Body of pancreas (tissue), 4 donors: ENCODE results near the gene SSC5D. TPM values are rescaled to one million over a fixed set of nuclear protein-coding genes. Genes with fewer than 3 reads are reported as not detected.
A peak's percentile ranks its signal among the peaks of the same experiment; 100 is the strongest.

ENCODE experiments used
- ATAC-seq: fragments of 150-250 bp; one replicate; pipeline ENCODE4 v1.9.1; 2016
- DNase-seq, 4 donors: peaks; one replicate each; pipeline ENCODE4 v3.0.0-alpha.2; 2019
- H3K27ac ChIP-seq, 4 donors: fragments of 200-600 bp; sonication (generic); 1 replicate in 3 of 4; 2 replicates in 1 of 4; pipeline versions ENCODE4 v1.5.1 to v1.6.1; 2016 to 2019; ENCODE audit warnings: mild to moderate bottlenecking in 1 of 4, mixed read lengths in 1 of 4, moderate library complexity in 1 of 4
- H3K27me3 ChIP-seq, 2 donors: fragments of 200-600 bp; sonication (generic); one replicate each; pipeline ENCODE4 v1.6.0; 2016; ENCODE audit warnings: mild to moderate bottlenecking in 1 of 2
- H3K36me3 ChIP-seq, 2 donors: fragments of 200-600 bp; sonication (generic); replicated peaks in 1 of 2; 2 replicates each; pipeline ENCODE4 v1.5.1; 2016; ENCODE audit warnings: low read depth in 2 of 2; ENCODE audit not compliant: insufficient read depth in 1 of 2
- H3K4me1 ChIP-seq: fragments of 200-600 bp; sonication (generic); one replicate; pipeline ENCODE4 v1.6.0; 2016
- H3K4me3 ChIP-seq, 2 donors: fragments of 200-600 bp; sonication (generic); 1 replicate in 1 of 2; 2 replicates in 1 of 2; pipeline ENCODE4 v1.5.1; 2016 to 2019
- H3K9me3 ChIP-seq, 3 donors: fragments of 200-600 bp; sonication (generic); 1 replicate in 2 of 3; 2 replicates in 1 of 3; pipeline ENCODE4 v1.5.1; 2016
- POLR2A ChIP-seq, 3 donors: fragments of 450-650 bp; IDR thresholded peaks; one replicate each; pipeline ENCODE4 v1.6.1; 2016; ENCODE audit warnings: antibody characterized with exemption in 3 of 3, mild to moderate bottlenecking in 2 of 3
- WGBS, 2 donors: methylation state at CpG; one replicate each; pipeline ENCODE4 v1.1.5; 2017; 5-methylcytosine and 5-hydroxymethylcytosine counted together
- intact Hi-C: fragments of 100-400 bp; cut with DNase I; formaldehyde crosslinking; loops from one replicate; pipeline ENCODE4 v1.15.1; 2023
- total RNA-seq, 2 donors: library from RNA; depleted of rRNA; stranded (reverse); fragments of >200 nt; gene quantifications; one replicate each; pipeline ENCODE4 v1.1.0, GENCODE V29; 2016
- TF ChIP-seq, protein P1 (sequence below), 7 experiments: fragments of 450-650 bp in 4 of 7; fragments of 200-600 bp in 3 of 7; sonication (generic) in 3 of 7; IDR thresholded peaks; one replicate each; pipeline ENCODE4 v1.5.1; 2016 to 2019; ENCODE audit warnings: antibody characterized with exemption in 7 of 7

The SSC5D gene
- 1 to 10 TPM; 2.6 to 3.3 TPM for total RNA-seq

DNA sequence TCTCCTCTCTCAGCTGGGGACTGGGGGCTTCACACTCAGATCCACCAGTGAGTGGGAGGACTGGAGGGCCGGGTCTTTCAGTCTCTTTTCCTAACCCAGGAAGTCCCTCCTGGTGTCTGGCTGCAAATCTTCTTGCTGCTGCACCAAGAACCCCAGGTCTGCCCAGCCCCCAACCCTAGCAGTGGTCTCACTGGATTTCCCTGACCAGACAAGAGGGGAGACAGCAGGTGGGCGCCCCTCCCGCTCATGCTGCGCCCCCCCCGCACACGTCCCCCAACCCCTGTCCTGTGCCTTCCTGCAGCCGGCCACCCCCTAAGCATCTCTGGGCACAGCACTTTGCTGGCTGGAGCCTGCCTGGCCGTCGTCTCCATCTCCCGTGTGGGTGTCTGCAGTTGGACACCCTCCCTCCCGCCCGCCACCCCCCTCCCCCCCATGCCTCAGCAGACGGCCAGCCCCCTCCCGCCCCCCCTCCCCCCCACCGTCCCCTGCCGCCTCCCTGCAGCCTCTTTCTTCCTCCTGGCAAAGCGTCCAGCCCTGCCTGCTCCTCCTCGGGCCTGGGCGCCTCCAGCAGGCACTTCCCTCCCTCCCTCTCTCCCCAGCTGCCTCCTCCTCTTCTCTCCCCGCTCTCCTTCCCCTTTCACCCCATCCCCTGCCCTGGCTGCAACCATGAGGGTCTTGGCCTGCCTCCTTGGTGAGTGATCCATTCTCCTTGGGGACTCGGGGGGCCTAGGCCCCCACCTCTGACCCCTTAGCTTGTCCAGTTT lies at the start of gene SSC5D:
TSS of gene SSC5D (plus strand) at position 513 of the 764 bp plus-strand sequence. CDS start at position 667, 154 bp downstream.
- H3K4me1 ChIP-seq, result peaks cover 39% of the 10 kb centered on the region
- no peak for DNase-seq
- intact Hi-C loops, result no loop called here
- H3K4me3 ChIP-seq, result no peak within 1 kb of the TSS
- no peaks in the 10 kb centered on the region for H3K9me3 ChIP-seq
- no peaks in the 10 kb centered on the region for H3K27me3 ChIP-seq
- TF ChIP-seq, protein P1, sequence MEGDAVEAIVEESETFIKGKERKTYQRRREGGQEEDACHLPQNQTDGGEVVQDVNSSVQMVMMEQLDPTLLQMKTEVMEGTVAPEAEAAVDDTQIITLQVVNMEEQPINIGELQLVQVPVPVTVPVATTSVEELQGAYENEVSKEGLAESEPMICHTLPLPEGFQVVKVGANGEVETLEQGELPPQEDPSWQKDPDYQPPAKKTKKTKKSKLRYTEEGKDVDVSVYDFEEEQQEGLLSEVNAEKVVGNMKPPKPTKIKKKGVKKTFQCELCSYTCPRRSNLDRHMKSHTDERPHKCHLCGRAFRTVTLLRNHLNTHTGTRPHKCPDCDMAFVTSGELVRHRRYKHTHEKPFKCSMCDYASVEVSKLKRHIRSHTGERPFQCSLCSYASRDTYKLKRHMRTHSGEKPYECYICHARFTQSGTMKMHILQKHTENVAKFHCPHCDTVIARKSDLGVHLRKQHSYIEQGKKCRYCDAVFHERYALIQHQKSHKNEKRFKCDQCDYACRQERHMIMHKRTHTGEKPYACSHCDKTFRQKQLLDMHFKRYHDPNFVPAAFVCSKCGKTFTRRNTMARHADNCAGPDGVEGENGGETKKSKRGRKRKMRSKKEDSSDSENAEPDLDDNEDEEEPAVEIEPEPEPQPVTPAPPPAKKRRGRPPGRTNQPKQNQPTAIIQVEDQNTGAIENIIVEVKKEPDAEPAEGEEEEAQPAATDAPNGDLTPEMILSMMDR (IDR thresholded peaks at IDR 0.05), result no peak
- no peak for TF ChIP-seq POLR2A (IDR thresholded peaks at IDR 0.05)
- H3K27ac ChIP-seq, result peak within 1 kb of the TSS in 3 of 4 donors; percentile 12 to 64 (median 57)
- 14 to 33% methylated on average over 11 to 12 of the region's 21 CpGs for WGBS, 2 donors
- no peaks in the 10 kb centered on the region for H3K36me3 ChIP-seq
- ATAC-seq, result no peak

DNA sequence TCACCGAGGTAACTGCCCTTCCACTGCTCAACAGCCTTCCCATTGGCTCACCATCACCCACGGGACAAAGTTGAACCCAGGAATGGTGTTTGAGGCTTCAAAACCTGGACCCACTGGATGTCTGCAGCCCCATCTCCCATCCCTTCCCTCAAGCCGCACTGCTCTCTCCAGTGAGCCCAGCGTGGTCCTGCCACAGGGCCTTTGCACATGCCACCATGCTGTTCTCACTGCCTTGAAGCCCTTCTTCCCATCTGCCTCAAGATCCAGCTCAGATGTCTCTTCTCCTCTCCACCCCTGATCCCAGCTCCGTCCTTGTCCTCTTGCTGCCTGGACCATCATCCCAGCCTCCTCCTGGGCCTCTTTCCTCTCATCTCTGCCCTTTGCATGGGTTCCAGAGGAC lies 49.2 kb upstream of the SSC5D start:
- Histone ChIP-seq H3K27ac (no peak overlapping the region), H3K36me3 (no peaks in the 10 kb centered on the region), H3K4me3 (no peak overlapping the region), H3K27me3 (peaks cover 0 to 26% of the 10 kb centered on the region in 2 donors), H3K9me3 (no peaks in the 10 kb centered on the region), H3K4me1 (no peaks in the 10 kb centered on the region)
- TF ChIP-seq, protein P1 (IDR thresholded peaks at IDR 0.05), result no peak
- no peak for TF ChIP-seq POLR2A (IDR thresholded peaks at IDR 0.05)
- ATAC-seq, result no peak
- WGBS, 2 donors, result 59 to 65% methylated on average over 5 of the region's 5 CpGs
- intact Hi-C loops, result no loop called here
- no peak for DNase-seq

DNA sequence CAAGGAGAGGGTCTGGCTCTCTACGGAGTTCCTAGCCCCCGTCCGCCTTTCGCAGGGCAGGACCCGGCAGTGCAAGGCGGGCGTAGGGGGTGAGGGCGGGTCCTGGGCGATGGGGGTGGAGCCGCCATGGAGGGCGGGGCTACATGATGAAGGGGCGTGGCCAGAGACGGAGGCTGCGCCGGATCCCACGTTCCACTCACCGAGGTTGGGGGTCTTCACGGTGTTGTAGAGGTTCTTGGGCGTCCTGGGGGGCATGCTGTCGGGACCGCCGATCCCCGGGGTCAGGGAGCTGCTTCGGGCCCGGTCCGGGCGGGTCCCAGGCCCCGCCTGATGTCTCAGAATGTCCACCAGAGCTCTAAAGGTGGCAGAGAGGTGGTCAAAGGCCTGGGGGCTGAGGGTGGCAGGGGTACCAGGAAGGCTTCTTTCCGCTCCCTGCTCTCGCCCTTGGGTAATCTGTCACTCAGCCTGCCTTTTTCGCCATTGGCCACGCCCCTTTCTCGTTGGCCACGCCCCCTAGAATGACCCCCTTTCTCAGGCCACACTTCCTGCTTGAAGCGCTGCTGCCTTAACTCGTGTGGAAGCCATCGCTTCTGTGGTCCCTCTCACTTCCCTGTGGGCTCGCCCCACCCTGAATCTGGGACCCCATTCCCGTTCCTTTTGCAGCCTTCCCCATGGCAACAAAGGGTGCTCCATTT lies 47.7 kb upstream of the SSC5D start:
- DNase-seq (no peak), ATAC-seq (no peak)
- Histone ChIP-seq H3K27ac (no peak overlapping the region), H3K27me3 (peaks cover 0 to 26% of the 10 kb centered on the region in 2 donors), H3K36me3 (no peaks in the 10 kb centered on the region), H3K4me3 (no peak overlapping the region), H3K4me1 (no peaks in the 10 kb centered on the region), H3K9me3 (no peaks in the 10 kb centered on the region)
- intact Hi-C loops, result no loop called here
- TF ChIP-seq, protein P1 (IDR thresholded peaks at IDR 0.05), result no peak
- no peak for TF ChIP-seq POLR2A (IDR thresholded peaks at IDR 0.05)
- 5 to 6% methylated on average over 11 to 38 of the region's 39 CpGs for WGBS, 2 donors

DNA sequence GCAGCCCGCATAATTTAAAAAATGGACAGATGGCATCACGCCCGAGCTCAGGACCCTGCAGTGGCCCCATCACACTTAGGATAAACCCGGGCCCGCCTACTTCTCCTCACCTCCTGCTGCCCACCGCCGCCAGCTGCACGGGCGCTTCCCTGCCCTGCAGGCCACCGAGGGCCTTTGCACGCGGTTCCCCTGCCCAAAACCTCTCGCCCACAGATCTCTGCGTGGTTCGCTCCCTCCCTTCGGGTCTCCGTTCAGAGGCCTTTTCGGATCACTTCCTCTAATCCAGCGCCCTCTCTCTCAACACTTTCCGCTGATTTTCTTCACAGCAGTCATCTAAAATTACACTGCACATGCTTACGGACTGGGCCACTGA lies 46.9 kb upstream of the SSC5D start:
- H3K4me3 ChIP-seq, result no peak overlapping the region
- H3K27me3 ChIP-seq, result peaks cover 0 to 26% of the 10 kb centered on the region in 2 donors
- TF ChIP-seq, protein P1 (IDR thresholded peaks at IDR 0.05), result no peak
- no peak for TF ChIP-seq POLR2A (IDR thresholded peaks at IDR 0.05)
- no peak overlapping the region for H3K27ac ChIP-seq
- H3K9me3 ChIP-seq, result no peaks in the 10 kb centered on the region
- ATAC-seq, result no peak
- DNase-seq, result no peak
- 2 to 6% methylated on average over 21 of the region's 21 CpGs for WGBS, 2 donors
- intact Hi-C loops, result no loop called here
- no peaks in the 10 kb centered on the region for H3K4me1 ChIP-seq
- no peaks in the 10 kb centered on the region for H3K36me3 ChIP-seq
